GM23248 (cell line): ENCODE measurements around the gene EHD4. TPM values are rescaled to one million over a fixed set of nuclear protein-coding genes. Genes with fewer than 3 reads are reported as not detected.

Experiments
- DNase-seq: peaks from one replicate; pipeline ENCODE4 v3.0.0-alpha.2; 2015
- H2AFZ ChIP-seq: fragments of 200-600 bp; sonication (generic); 2 replicates; pipeline ENCODE4 v1.6.1; 2016; ENCODE audit warnings: antibody characterized with exemption
- H3F3A ChIP-seq: fragments of 200-600 bp; sonication (generic); 2 replicates; pipeline ENCODE4 v1.6.1; 2016; ENCODE audit warnings: mild to moderate bottlenecking, antibody characterized with exemption, mixed run types; ENCODE audit not compliant: insufficient read depth
- H3K27ac ChIP-seq: fragments of 200-600 bp; sonication (generic); 2 replicates; pipeline ENCODE4 v1.5.1; 2016; ENCODE audit warnings: mild to moderate bottlenecking
- H3K27me3 ChIP-seq: fragments of 200-600 bp; sonication (generic); replicated peaks from 2 replicates; pipeline ENCODE4 v1.6.1; 2016; ENCODE audit warnings: mild to moderate bottlenecking; ENCODE audit not compliant: insufficient read depth
- H3K36me3 ChIP-seq: fragments of 200-600 bp; sonication (generic); 2 replicates; pipeline ENCODE4 v1.6.1; 2016; ENCODE audit warnings: low read depth, mild to moderate bottlenecking
- H3K4me1 ChIP-seq: fragments of 200-600 bp; sonication (generic); 2 replicates; pipeline ENCODE4 v1.6.1; 2016; ENCODE audit warnings: mild to moderate bottlenecking; ENCODE audit not compliant: insufficient read depth
- H3K4me2 ChIP-seq: fragments of 200-600 bp; sonication (generic); one replicate; pipeline ENCODE4 v1.6.1; 2016; ENCODE audit warnings: mild to moderate bottlenecking; ENCODE audit not compliant: unreplicated experiment
- H3K4me3 ChIP-seq: fragments of 200-600 bp; sonication (generic); 2 replicates; pipeline ENCODE4 v1.5.1; 2016; ENCODE audit warnings: mild to moderate bottlenecking
- H3K79me2 ChIP-seq: fragments of 200-600 bp; sonication (generic); 2 replicates; pipeline ENCODE4 v1.6.1; 2016; ENCODE audit warnings: mild to moderate bottlenecking; ENCODE audit not compliant: insufficient read depth
- H3K9ac ChIP-seq: fragments of 200-600 bp; sonication (generic); 2 replicates; pipeline ENCODE4 v1.6.1; 2016; ENCODE audit warnings: mild to moderate bottlenecking
- H3K9me2 ChIP-seq: fragments of 200-600 bp; sonication (generic); 2 replicates; pipeline ENCODE4 v1.6.1; 2016; ENCODE audit warnings: mixed run types, mild to moderate bottlenecking, moderate library complexity; ENCODE audit not compliant: insufficient read depth
- H3K9me3 ChIP-seq: fragments of 200-600 bp; sonication (generic); one replicate; pipeline ENCODE4 v1.6.1; 2017; ENCODE audit warnings: low read depth
- H4K20me1 ChIP-seq: fragments of 200-600 bp; sonication (generic); 2 replicates; pipeline ENCODE4 v1.6.0; 2016; ENCODE audit not compliant: insufficient read depth
- EZH2 ChIP-seq: fragments of 200-600 bp; sonication (generic); IDR thresholded peaks from 2 replicates; pipeline ENCODE4 v1.6.1; 2018; ENCODE audit warnings: antibody characterized with exemption, mild to moderate bottlenecking; ENCODE audit not compliant: insufficient read depth, poor library complexity, severe bottlenecking
- EZH2phosphoT487 ChIP-seq: fragments of 200-600 bp; sonication (generic); IDR thresholded peaks from 2 replicates; pipeline ENCODE4 v1.6.1; 2018; ENCODE audit warnings: antibody characterized with exemption, moderate library complexity, mild to moderate bottlenecking, low read depth; ENCODE audit not compliant: insufficient read depth
- WGBS, 2 experiments: methylation state at CpG; one replicate each; pipeline ENCODE4 v1.1.6; 2015 to 2017; ENCODE audit warnings: low lambda C conversion rate in 2 of 2, low coverage in 1 of 2; ENCODE audit errors: missing lambda C conversion rate in 2 of 2; 5-methylcytosine and 5-hydroxymethylcytosine counted together
- in situ Hi-C: fragments of 300-500 bp; cut with MboI; formaldehyde crosslinking; loops from 2 replicates; pipeline ENCODE4 v1.15.0; 2020
- polyA plus RNA-seq: library from polyadenylated mRNA; unstranded; fragments of >200 nt; fragmentation: Nextera tagmentation; extraction: Ambion mirVana; gene quantifications from 2 replicates; pipeline ENCODE4 v1.2.1, GENCODE V29; 2016
- total RNA-seq: library from RNA; depleted of rRNA; stranded (reverse); fragments of >200 nt; shearing (Covaris generic); gene quantifications from 2 replicates; pipeline ENCODE4 v1.2.3, GENCODE V29; 2014

EHD4 gene
- total and polyA plus RNA-seq, 2 experiments from 2014 or later: 17.7 to 18.7 TPM

DNA sequence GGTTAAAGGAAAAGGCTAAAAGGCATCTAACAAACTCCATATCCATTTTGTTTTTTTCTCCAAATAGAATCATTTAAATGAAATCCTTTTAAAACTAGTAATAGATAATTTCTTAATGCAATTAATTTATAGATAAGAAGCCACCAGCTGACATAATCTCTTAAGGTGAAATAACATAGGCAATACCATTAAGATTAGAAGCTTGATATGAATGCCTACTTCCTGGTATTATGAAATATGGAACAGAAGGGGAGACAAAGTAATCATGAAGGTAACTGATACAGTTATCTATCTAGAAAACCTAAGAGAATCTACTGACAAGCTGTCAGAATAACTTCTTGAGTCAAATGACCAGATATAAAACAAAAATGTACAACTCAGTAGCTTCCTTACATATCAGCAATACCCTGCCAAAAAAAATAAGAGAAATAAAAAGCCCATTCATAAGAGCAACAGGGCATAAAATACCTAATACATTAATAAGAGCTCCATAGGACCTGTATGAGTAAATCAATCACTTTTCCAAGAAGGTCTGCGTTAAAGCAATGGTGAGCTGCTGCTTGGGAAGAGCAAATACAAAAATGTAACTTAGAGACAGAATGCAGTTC is 10.7 kb downstream of the EHD4 start:
- H3F3A ChIP-seq: no peaks in the 10 kb centered on the region
- H3K27me3 ChIP-seq: no peaks in the 10 kb centered on the region
- in situ Hi-C loops: no loop called here
- 0 out of 2 replicates have a peak, but pooled peaks cover 3% of the 10 kb centered on the region for H3K36me3 ChIP-seq
- H3K79me2 ChIP-seq: peaks cover 98% of the 10 kb centered on the region
- no peak overlapping the region for H2AFZ ChIP-seq
- no peak overlapping the region for H3K27ac ChIP-seq
- TF ChIP-seq EZH2phosphoT487 (no peak), EZH2 (no peak)
- H3K4me1 ChIP-seq: no peaks in the 10 kb centered on the region
- H3K4me3 ChIP-seq: no peak overlapping the region
- H3K9me3 ChIP-seq: no peaks in the 10 kb centered on the region
- H3K4me2 ChIP-seq: no peak overlapping the region
- H3K9me2 ChIP-seq: no peaks in the 10 kb centered on the region
- no peak overlapping the region for H3K9ac ChIP-seq
- no peak for DNase-seq
- 89 to 95% methylated on average over 1 of the region's 1 CpG for WGBS, 2 experiments
- no peaks in the 10 kb centered on the region for H4K20me1 ChIP-seq

DNA sequence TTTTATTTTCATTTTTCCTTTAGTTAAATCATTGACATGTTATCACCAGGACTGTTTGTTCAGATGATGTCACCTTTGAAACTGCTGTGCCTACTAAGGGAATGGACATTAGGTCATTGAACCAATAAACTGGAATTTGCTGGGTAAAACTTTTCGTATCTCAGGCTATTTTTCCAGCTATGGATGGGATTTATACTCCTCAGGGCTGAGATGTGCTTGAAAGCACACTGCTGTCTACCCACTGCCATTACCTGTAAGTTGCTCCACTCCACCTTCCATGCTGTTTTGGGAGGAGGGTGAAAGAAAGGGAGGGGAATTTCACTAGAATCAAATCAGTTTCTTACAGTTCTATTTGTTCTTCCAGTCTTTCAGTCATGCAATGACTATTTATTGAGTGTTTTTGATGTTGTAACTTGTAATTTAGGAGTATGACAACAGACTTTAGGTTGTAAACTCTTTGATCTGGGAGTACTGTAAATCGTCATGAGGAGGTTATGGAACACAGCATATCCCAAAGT is 11.3 kb downstream of the EHD4 start:
- in situ Hi-C loops: no loop called here
- H3K36me3 ChIP-seq: 0 out of 2 replicates have a peak, but pooled peaks cover 3% of the 10 kb centered on the region
- no peaks in the 10 kb centered on the region for H3K27me3 ChIP-seq
- DNase-seq: peak; percentile 29
- no peaks in the 10 kb centered on the region for H3K4me1 ChIP-seq
- H3K9me3 ChIP-seq: no peaks in the 10 kb centered on the region
- H3K9me2 ChIP-seq: no peaks in the 10 kb centered on the region
- TF ChIP-seq EZH2phosphoT487: no peak
- no peak overlapping the region for H3K4me2 ChIP-seq
- 13 to 15% methylated on average over 2 of the region's 2 CpGs for WGBS, 2 experiments
- H3F3A ChIP-seq: no peaks in the 10 kb centered on the region
- H4K20me1 ChIP-seq: no peaks in the 10 kb centered on the region
- no peak overlapping the region for H2AFZ ChIP-seq
- peaks cover 98% of the 10 kb centered on the region for H3K79me2 ChIP-seq
- no peak overlapping the region for H3K4me3 ChIP-seq
- no peak overlapping the region for H3K27ac ChIP-seq
- no peak overlapping the region for H3K9ac ChIP-seq

- DNase-seq: no peak
- in situ Hi-C loops: no loop called here
- Histone ChIP-seq H3F3A (no peaks in the 10 kb centered on the region), H3K79me2 (peaks cover 83% of the 10 kb centered on the region), H3K9ac (no peak overlapping the region), H3K4me1 (no peaks in the 10 kb centered on the region), H3K4me2 (no peak overlapping the region), H2AFZ (no peak overlapping the region), H4K20me1 (no peaks in the 10 kb centered on the region), H3K4me3 (no peak overlapping the region), H3K9me2 (no peaks in the 10 kb centered on the region), H3K27ac (no peak overlapping the region), H3K36me3 (0 out of 2 replicates have a peak, but pooled peaks cover 10% of the 10 kb centered on the region), H3K9me3 (no peaks in the 10 kb centered on the region), H3K27me3 (no peaks in the 10 kb centered on the region)
- 83 to 88% methylated on average over 7 of the region's 7 CpGs for WGBS, 2 experiments
- TF ChIP-seq EZH2phosphoT487 (no peak), EZH2 (no peak)
Measured at GRCh38 chr15:41958002-41958420, 14.3 kb downstream of the EHD4 start.

DNA sequence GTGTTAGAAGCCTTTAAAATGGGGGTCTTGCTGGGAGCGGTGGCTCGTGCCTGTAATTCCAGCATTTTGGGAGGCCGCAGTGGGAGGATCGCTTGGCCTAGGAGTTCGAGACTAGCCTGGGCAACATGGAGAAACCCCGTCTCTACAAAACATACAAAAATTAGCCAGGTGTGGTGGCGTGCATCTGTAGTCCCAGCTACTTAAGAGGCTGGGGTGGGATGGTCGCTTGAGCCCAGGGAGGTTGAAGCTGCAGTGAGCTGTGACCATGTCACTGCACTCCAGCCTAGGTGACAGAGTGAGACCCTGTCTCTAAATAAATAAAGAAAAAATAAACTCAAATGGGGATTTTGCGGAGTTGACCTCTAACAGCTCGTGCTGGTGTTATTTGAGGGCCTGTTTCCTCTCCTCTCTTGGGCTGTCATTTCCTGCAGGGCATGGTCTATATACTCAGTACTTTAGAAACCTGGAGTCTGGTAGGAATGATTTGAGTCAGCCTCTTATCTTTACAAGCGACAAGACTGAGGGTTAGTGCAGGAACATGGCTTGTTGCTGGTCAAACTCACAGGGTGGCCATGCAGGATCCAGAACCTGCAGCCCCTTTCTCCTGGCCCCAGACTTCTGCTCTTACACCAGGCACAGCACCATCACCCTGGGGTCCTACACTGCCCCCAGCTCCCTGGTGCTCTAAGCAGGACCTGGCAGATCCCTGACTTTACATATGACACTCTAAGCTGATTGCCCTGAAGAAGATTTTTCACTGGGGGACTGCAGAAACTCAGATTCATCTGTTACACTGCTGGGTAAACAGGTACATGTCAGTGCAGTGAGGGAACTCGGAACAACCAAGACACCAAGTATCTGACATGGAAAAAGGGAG is 15.1 kb downstream of the EHD4 start:
- Histone ChIP-seq H3K27ac (no peak overlapping the region), H4K20me1 (no peaks in the 10 kb centered on the region), H3K79me2 (peaks cover 76% of the 10 kb centered on the region)

More for the DNA sequence above, 15.1 kb downstream of the EHD4 start:
- Histone ChIP-seq H3K9ac (no peak overlapping the region), H3K9me3 (no peaks in the 10 kb centered on the region), H3K36me3 (0 out of 2 replicates have a peak, but pooled peaks cover 10% of the 10 kb centered on the region), H3F3A (no peaks in the 10 kb centered on the region), H3K4me3 (no peak overlapping the region), H3K27me3 (no peaks in the 10 kb centered on the region), H3K4me1 (no peaks in the 10 kb centered on the region), H3K9me2 (no peaks in the 10 kb centered on the region), H2AFZ (no peak overlapping the region), H3K4me2 (no peak overlapping the region)
- in situ Hi-C loops: no loop called here
- 97% methylated on average over 12 of the region's 12 CpGs for WGBS, 2 experiments
- DNase-seq: no peak
- TF ChIP-seq EZH2 (no peak), EZH2phosphoT487 (no peak)
